NCI-H1930 (cell line): ENCODE measurements around the gene NRN1.

Experiments
- DNase-seq, 2 experiments: peaks; one replicate each; lab custom pipeline; 2025; lab: John Stamatoyannopoulos, UW

The NRN1 gene

DNA sequence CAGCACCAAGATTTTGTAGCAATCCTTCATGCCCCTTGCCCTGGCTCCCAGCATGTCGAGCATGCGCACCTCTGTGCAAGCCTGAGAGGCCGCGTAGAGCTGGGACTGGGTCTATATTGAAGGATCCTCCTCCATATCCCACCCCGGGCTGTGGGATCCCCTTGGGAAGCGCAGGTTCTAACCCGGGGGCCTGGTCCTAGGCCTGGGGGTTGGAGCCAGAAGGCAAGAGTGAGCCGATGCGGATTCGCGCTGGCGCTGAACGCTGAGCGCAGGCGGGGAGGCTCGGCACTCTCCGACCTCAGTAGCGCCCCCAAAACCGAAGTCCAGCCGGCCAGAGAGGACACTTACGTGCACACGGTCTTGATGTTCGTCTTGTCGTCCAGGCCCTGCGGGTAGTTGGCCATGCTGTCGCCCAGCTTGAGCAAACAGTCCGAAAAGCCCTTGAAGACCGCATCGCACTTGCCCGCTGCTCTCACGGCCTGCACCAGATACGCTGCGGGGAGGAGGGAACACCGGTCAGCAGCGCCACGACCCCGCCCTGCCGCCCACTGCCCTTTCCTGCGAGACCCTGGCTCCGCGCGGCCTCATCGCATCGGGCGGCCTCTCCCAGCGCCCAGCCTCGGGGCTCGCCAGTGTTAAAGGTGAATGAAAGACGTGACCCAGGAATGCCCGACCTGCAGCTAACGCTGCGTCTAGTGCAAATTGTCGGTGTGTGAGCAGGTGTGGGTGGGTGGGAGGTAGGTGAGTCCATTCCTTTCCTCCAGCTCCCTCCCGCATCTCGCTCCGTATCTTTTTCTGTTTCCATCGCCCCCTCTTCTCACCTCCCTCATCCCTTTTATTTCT, 4.5 kb downstream of the NRN1 start:
- no peak for DNase-seq

DNA sequence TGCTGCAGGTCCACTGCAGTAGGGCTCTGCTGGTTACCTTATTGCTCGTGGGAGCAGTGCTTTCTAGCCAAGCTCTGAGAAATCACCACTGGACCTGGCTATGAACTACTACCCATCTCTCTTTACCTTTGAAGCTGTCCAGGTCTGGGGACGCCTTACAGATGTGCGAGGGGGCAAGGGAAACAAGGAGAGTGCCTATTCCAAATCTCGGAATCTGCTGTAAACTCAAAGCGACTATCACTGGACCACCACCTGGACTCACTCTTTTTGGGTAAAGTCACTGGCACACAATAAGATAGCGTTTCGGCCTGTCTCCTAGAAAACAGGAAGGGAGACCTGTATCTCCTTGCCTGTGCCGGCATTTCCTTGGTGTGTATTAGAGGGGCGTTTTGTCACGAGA, 5.3 kb downstream of the NRN1 start:
- no peak for DNase-seq

DNA sequence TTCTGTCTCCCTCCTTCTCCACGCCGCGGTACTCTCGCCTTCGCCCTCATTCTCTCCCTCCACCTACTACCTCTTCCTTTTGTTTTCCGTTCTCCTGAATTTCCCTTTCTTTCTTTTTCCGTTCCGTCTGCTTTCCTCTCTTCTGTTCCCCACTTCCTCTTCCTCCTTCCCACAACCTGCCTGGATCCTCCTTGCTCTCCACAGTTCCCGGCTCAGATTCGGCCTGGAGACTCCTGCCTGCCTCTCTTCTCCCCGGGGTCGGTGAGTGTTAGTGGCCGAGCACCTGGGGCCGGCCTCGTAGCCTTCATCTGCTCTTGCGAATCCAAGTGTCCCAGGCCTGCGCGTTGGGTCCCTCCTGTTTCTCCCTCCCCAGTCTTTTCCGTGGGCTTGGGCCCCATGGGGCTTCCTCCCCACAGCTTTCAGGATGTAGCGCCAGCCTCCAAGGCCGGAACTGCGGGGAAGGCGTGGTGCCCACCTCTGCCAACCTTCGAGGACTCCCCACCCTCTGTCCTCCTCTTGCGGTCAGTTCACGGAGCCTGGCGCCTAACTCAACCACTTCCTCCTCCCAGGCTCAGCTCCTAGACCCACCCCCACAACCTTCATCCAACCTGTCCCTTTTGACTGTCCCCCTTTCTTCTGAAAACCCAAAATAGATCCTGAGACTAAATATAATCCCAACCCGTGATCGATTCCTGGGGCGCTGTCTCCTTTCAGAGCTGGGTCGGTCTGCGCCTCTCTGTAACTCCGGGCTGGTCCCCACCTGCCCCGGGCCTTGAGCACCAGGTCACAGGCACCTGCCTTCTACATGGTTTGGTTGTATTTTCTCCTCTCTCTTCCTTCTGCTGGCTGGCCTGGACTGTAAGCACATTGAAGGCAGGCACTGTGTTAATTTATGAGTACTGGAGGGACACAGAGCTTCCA, 6.8 kb downstream of the NRN1 start:
- DNase-seq: no peak

DNA sequence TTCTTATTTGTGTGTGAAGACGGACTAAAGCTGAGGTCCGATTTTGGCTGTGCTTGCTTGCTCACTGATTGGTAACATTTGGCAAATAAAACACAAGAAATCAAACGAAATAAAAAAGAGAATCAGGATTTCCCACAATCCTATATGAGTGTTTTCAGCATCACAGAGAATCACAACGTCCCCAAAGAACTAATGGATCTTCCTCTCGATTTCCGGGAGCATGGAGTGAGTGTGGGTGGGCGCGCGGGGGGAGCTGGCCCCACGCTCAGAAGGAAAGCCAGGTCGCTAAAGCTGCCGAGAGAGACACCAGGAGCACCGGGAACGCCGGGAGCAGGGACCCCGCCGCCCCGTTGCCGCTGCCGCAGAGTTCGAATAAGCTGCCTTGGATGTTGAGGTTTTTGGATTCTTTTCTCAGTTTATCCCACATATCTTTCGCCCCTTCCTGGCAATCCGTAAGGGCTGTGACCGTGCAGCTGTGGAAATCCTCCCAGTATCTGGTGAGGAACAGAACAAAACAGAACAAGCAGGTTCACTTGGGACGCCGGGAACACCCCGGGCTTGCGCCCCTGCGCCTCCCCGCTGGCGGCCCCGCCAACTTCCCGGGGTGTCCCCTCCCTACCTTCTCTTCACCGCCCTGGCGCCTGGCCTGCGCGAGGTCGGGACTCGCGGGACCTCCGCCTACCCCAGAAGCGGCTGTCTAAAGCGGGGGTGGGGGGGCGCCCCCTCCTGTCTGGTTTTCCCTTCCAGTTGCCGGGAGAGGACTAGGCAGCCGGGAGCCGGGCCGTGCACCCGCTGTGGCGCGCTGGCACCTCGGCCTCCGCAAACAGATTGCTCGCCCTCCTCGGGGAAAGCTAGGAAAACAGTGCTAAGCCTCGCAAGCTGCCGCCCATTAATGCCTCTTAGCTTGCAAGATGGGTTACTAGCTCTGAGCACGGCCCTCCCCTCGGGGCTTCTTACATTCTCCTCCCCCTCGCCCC, 7.7 kb downstream of the NRN1 start:
- no peak for DNase-seq

DNA sequence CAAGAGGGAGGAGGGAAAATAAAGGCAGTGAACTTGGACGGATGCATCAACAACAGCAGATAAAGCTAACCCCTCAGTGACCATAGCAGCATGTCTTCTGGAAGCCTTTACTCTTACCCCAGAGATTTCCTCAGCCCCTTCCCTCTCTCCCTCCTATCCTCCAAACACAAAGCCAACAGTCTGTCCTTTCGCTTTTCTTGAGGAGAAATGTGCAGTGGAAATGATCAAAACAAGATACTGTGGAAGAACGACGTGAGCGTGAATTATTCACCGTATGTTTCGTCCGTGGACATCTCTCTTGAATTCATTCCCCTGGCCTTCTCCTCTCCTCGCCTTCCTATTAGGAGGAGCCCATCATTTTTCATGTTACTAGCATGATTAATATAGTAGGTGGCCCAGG, 8.5 kb downstream of the NRN1 start:
- DNase-seq: no peak

GRCh38 chr6:5997420-5997987, 9.2 kb downstream of the NRN1 start:
- no peak for DNase-seq

- DNase-seq: peak; percentile 14 to 44
Observed at GRCh38 chr6:5996714-5997419, 9.9 kb downstream of the NRN1 start.

DNA sequence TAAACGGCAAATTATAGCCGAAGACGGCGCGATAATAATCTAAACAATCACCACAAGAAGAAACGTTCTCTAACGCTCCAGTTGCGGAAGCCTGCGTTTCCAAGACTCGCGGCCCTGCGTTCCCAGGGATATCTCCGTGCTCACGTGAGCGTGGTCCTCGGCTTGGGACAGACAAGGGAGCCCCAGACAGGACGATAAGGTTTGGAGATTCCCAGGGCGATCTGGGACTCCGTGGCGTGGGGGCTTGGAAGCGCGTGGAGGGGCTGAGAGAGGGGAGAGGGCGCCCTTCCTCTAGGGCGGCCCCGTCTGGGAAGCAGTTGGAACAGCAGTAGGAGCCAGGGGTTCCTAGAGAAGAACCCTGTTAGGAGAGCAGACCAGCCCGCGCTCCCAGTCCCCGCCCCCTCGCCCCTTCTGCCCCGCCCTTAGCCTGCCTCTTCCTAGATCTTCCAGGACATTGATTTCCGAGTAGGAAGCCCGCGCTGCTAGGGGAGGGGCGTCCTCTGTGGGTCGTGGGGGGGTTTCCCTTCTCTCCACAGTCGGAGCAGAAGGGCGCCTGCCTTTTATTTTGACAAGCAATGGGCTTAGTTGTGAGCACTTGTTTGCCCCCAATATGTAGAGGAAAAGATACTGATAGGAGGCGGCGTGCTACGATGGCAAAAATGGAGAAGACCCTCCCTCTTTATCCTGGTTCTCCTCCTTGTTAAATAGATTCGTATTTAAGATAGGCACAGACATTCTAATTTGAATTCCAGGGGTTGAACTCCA, 10.6 kb downstream of the NRN1 start:
- DNase-seq: peak; percentile 48 to 57

DNA sequence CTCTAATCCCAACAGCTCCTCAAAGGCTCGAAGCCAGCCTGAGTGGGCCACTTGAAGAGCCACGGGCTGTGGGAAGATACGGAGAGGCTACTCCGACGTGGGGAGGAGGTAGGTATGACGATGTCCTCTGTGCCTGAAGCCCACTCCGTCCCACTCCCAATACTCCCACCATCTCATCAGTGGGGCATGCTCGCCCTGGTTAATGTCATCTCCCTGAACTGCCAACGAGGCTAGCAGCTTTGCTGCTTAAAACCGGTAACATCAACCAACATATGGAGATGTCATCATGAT, 11.1 kb downstream of the NRN1 start:
- no peak for DNase-seq

DNA sequence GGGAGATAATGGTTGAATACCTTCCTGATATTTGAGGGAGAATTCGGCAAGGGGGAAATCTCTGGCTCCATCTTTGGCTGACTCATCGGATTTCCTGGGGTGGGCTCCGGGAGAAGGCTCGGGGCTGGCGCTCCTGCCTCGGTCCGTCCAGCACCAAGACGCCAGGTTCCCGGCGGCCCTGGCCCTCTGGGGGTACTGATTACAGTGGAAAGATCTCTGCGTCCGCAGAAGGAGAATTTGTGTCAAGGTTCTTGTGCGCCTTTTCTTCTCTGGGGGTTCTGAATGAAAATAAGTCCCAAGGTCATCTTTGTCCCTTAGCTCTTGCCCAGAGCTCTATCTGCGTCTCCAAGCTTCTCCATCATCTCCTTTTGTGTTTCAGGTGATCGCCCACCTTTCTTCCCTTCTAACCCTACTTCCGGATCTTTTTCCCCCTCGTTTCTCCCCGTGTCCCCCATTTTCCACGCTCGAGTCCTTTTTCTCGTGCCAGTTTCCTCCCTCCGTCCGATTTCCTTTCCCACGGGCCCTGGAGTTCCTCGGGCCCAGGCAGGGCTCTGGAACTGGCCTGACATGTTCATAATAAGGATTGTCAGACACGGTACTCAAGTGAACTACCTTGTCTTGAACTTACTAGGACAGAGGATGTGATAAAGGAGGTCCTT, 11.6 kb downstream of the NRN1 start:
- no peak for DNase-seq

DNA sequence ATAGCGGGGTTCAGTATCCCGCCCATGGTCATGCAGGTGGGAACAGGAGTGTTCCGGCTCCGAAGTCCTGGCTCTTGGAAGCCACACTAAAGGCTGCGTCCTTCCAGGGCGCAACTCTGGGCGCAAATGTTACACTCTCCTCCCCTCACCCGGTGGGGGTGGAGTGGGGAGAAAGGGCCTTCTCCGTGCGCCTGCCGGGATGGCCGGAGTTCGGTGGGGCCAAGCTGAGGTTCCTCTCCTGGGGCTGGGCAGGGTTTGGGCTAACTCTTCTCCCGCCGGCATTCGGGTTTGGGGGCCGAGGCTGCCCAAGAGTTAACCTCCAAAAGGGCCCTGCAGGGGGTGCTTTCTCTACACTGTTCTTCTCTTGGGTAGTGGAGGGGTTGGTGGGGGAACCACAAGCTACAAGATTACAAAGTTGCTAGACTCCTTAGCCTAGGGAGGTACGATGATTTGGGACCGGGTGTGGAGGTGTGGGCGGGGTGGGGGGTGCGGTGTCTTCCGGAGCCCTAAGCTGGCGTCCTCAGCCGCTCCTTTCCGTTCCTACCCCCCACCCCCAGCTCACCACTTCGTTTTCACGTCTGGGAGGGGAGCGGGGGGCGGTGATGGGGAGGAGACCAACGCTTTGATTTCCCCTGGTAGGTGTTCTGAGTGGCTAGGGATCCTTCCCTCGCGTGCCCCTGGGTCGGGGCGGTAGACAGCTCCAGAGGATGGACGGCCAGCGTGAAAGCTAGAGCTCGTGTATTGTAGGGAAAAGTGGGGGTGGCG, 12.3 kb downstream of the NRN1 start:
- no peak for DNase-seq

- no peak for DNase-seq
Observed at GRCh38 chr6:5992551-5993225, 14.0 kb downstream of the NRN1 start.

- no peak for DNase-seq
Observed at GRCh38 chr6:5990786-5991185, 15.9 kb downstream of the NRN1 start.

- no peak for DNase-seq
Observed at GRCh38 chr6:5989141-5989723, 17.5 kb downstream of the NRN1 start.

- no peak for DNase-seq
Observed at GRCh38 chr6:5986861-5987260, 19.9 kb downstream of the NRN1 start.

DNA sequence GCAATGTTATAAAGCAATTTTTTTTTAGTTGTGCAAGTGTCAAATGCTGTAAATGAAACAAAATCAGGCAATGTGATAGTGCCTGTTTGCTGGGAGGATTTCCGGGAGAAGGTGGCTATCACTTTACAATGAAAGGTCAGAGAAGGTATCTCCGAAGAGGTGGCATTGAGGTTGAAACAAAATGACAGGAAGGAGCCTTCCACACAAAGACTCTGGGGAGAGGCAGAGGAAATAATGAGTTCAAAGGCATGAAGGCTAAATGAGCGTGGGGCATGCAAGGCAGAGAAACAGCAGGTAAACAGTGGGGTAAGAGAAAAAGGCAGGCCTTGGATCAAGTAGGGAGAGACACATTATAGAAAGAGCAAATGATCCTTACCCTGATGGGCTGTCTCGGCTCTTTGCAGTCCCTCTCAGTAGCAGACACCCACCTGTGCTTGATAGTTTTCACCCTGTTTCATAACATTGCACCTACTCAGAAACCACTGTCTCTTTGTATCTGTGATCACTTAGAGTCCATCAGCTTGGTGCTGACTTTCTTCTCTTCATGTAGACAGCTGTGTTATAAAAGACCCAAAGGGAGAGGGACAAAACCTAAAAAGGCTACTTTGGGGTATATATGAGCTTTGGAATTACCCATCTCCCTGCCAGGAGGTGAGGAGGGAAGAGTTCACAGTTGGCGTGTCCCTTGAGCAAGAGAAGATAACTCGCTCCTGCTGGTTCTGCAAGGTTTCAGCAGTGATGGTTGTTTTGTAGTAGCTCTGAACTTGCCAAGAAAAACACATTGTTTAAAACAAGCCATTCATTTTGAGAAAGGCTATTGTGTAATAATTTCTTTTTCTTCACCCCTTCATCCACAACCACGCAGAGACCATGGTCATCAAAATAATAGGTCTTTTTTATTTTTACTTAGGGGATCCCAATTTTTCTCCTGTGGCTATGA, 22.3 kb downstream of the NRN1 start:
- DNase-seq: no peak
